ENCODE measurements around the gene TFR2.

TFR2 gene

GRCh38 chr7:100620239-100620638 is 21.1 kb downstream of the TFR2 start:
- DNase-seq (ENCODE audit: low read depth): no peak
- H3K4me3 ChIP-seq (ENCODE audit: low read depth, low read length): no peak overlapping the region
- no peak for TF ChIP-seq CTCF (IDR thresholded peaks at IDR 0.05; ENCODE audit: control insufficient read depth, extremely low read depth, insufficient read depth)

- no peak for TF ChIP-seq CTCF (IDR thresholded peaks at IDR 0.05; ENCODE audit: control insufficient read depth, extremely low read depth, insufficient read depth)
- no peak for DNase-seq (ENCODE audit: low read depth)
- no peak overlapping the region for H3K4me3 ChIP-seq (ENCODE audit: low read depth, low read length)
Observed at GRCh38 chr7:100614308-100614861, 27.0 kb downstream of the TFR2 start.

GRCh38 chr7:100613412-100614175 is 27.8 kb downstream of the TFR2 start:
- DNase-seq (ENCODE audit: low read depth): no peak
- TF ChIP-seq CTCF (IDR thresholded peaks at IDR 0.05; ENCODE audit: control insufficient read depth, extremely low read depth, insufficient read depth): no peak
- peak overlapping the region; percentile 89 for H3K4me3 ChIP-seq (ENCODE audit: low read depth, low read length)

- peak overlapping the region; percentile 89 for H3K4me3 ChIP-seq (ENCODE audit: low read depth, low read length)
- TF ChIP-seq CTCF (IDR thresholded peaks at IDR 0.05; ENCODE audit: control insufficient read depth, extremely low read depth, insufficient read depth): no peak
- DNase-seq (ENCODE audit: low read depth): no peak
Observed at GRCh38 chr7:100612730-100613390, 28.5 kb downstream of the TFR2 start.

GRCh38 chr7:100611983-100612729 is 29.2 kb downstream of the TFR2 start, which contains the start of gene MOSPD3:
MOSPD3 (plus strand) TSS chr7:100612540; CDS start chr7:100612792, 252 bp downstream.
- no peak for TF ChIP-seq CTCF (IDR thresholded peaks at IDR 0.05; ENCODE audit: control insufficient read depth, extremely low read depth, insufficient read depth)
- peak; percentile 99 for DNase-seq (ENCODE audit: low read depth)
- H3K4me3 ChIP-seq (ENCODE audit: low read depth, low read length): peak within 1 kb of the TSS; percentile 89

- no peak overlapping the region for H3K4me3 ChIP-seq (ENCODE audit: low read depth, low read length)
- TF ChIP-seq CTCF (IDR thresholded peaks at IDR 0.05; ENCODE audit: control insufficient read depth, extremely low read depth, insufficient read depth): no peak
- DNase-seq (ENCODE audit: low read depth): no peak
Observed at GRCh38 chr7:100609958-100610357, 31.4 kb downstream of the TFR2 start.

Data from LNCaP clone FGC (cell line).